CD14-positive monocyte (primary cell): ENCODE measurements around the gene ZNF502. TPM values are rescaled to one million over a fixed set of nuclear protein-coding genes. Genes with fewer than 3 reads are reported as not detected.

Experiments
- DNase-seq, 3 donors: peaks; one replicate each; pipeline ENCODE4 v3.0.0-alpha.2; 2011 to 2022
- H2AFZ ChIP-seq: 2 replicates; pipeline ENCODE4 v1.6.0; 2012; ENCODE audit warnings: mild to moderate bottlenecking, low read depth, low read length, inconsistent platforms; ENCODE audit not compliant: insufficient read depth, poor library complexity, severe bottlenecking
- H3K27ac ChIP-seq, 2 donors: 1 replicate in 1 of 2; 2 replicates in 1 of 2; pipeline ENCODE4 v1.5.1; 2012 to 2013; ENCODE audit warnings: low read length in 2 of 2, control low read depth in 1 of 2, inconsistent platforms in 1 of 2, low read depth in 1 of 2, mild to moderate bottlenecking in 1 of 2
- H3K27me3 ChIP-seq, 2 donors: one replicate each; pipeline versions ENCODE4 v1.6.0 to v1.6.1; 2011 to 2013; ENCODE audit warnings: low read length in 2 of 2; ENCODE audit not compliant: control insufficient read depth in 2 of 2, insufficient read depth in 2 of 2
- H3K36me3 ChIP-seq, 2 donors: replicated peaks in 1 of 2; 1 replicate in 1 of 2; 2 replicates in 1 of 2; pipeline versions ENCODE4 v1.5.1 to v1.6.1; 2012 to 2013; ENCODE audit warnings: low read length in 2 of 2, control low read depth in 1 of 2, inconsistent platforms in 1 of 2, mild to moderate bottlenecking in 1 of 2; ENCODE audit not compliant: insufficient read depth in 2 of 2, control insufficient read depth in 1 of 2
- H3K4me1 ChIP-seq, 2 donors: 1 replicate in 1 of 2; 2 replicates in 1 of 2; pipeline versions ENCODE4 v1.5.1 to v1.6.1; 2012 to 2013; ENCODE audit warnings: low read length in 2 of 2, control low read depth in 1 of 2, inconsistent platforms in 1 of 2, mild to moderate bottlenecking in 1 of 2, moderate library complexity in 1 of 2; ENCODE audit not compliant: insufficient read depth in 2 of 2, control insufficient read depth in 1 of 2
- H3K4me2 ChIP-seq: replicated peaks from 2 replicates; pipeline ENCODE3; 2012; ENCODE audit warnings: low read length, moderate library complexity, mild to moderate bottlenecking; ENCODE audit not compliant: poor library complexity, severe bottlenecking; ENCODE audit errors: extremely low read depth
- H3K4me3 ChIP-seq, 3 experiments: fragments of 200-600 bp in 1 of 3; sonication (generic) in 1 of 3; replicated peaks in 1 of 3; 1 replicate in 2 of 3; 2 replicates in 1 of 3; pipeline ENCODE4 v1.5.1; 2011 to 2013; ENCODE audit warnings: low read length in 3 of 3, mild to moderate bottlenecking in 3 of 3, control low read depth in 2 of 3, low read depth in 2 of 3, inconsistent platforms in 1 of 3, moderate library complexity in 1 of 3
- H3K79me2 ChIP-seq: 2 replicates; pipeline ENCODE4 v1.6.0; 2012; ENCODE audit warnings: mild to moderate bottlenecking, control low read depth, inconsistent platforms, low read length, moderate library complexity; ENCODE audit not compliant: insufficient read depth
- H3K9ac ChIP-seq: 2 replicates; pipeline ENCODE4 v1.6.0; 2017; ENCODE audit warnings: low read length, mild to moderate bottlenecking; ENCODE audit not compliant: insufficient read depth, poor library complexity, severe bottlenecking
- H3K9me3 ChIP-seq, 2 donors: replicated peaks in 1 of 2; 1 replicate in 1 of 2; 2 replicates in 1 of 2; pipeline versions ENCODE4 v1.5.1 to v1.6.1; 2012 to 2013; ENCODE audit warnings: low read length in 2 of 2, control low read depth in 1 of 2; ENCODE audit not compliant: control insufficient read depth in 1 of 2, insufficient read depth in 1 of 2
- H4K20me1 ChIP-seq: 2 replicates; pipeline ENCODE4 v1.6.0; 2012; ENCODE audit warnings: mild to moderate bottlenecking, low read length, control low read depth, moderate library complexity; ENCODE audit not compliant: insufficient read depth
- H3K27ac Mint-ChIP-seq, 7 donors: one replicate each; pipeline ENCODE4 v1.8.0; 2020; ENCODE audit warnings: mild to moderate bottlenecking in 7 of 7, mixed read lengths in 7 of 7, moderate library complexity in 6 of 7, inconsistent platforms in 2 of 7
- H3K27me3 Mint-ChIP-seq, 3 donors: one replicate each; pipeline ENCODE4 v1.8.0; 2021 to 2022; ENCODE audit warnings: low read depth in 3 of 3, mild to moderate bottlenecking in 3 of 3, mixed read lengths in 3 of 3, moderate library complexity in 3 of 3, inconsistent platforms in 1 of 3
- H3K36me3 Mint-ChIP-seq, 2 donors: one replicate each; pipeline ENCODE4 v1.8.0; 2020; ENCODE audit warnings: mixed read lengths in 2 of 2, inconsistent platforms in 1 of 2, mild to moderate bottlenecking in 1 of 2
- H3K4me1 Mint-ChIP-seq: one replicate; pipeline ENCODE4 v1.8.0; 2020; ENCODE audit warnings: mild to moderate bottlenecking, mixed read lengths
- H3K4me3 Mint-ChIP-seq, 2 donors: one replicate each; pipeline ENCODE4 v1.8.0; 2020; ENCODE audit warnings: mild to moderate bottlenecking in 2 of 2, mixed read lengths in 2 of 2, moderate library complexity in 1 of 2
- H3K9me3 Mint-ChIP-seq, 7 donors: one replicate each; pipeline ENCODE4 v1.8.0; 2020 to 2022; ENCODE audit warnings: mixed read lengths in 7 of 7, mild to moderate bottlenecking in 6 of 7, moderate library complexity in 6 of 7, inconsistent platforms in 2 of 7
- CTCF ChIP-seq: fragments of 200-600 bp; IDR thresholded peaks from one replicate; pipeline ENCODE4 v1.8.0; 2022; ENCODE audit warnings: antibody characterized with exemption, mild to moderate bottlenecking
- WGBS: methylation state at CpG from one replicate; pipeline ENCODE4 v1.1.5; 2013; ENCODE audit warnings: missing lambda C conversion rate; ENCODE audit not compliant: insufficient coverage; 5-methylcytosine and 5-hydroxymethylcytosine counted together
- intact Hi-C, 2 donors: fragments of 100-400 bp; cut with micrococcal nuclease; formaldehyde crosslinking; loops; one replicate each; pipeline versions ENCODE4 v1.15.0 to v1.15.1; 2023
- polyA plus RNA-seq, 3 donors: library from polyadenylated mRNA; depleted of rRNA in 1 of 3; unstranded in 2 of 3; stranded (reverse) in 1 of 3; fragments of 300-500 nt in 2 of 3; fragments of >200 nt in 1 of 3; fragmentation: Illumina TruSeq in 2 of 3; gene quantifications; 1 replicate in 2 of 3; 2 replicates in 1 of 3; pipeline ENCODE4 v1.2.3, GENCODE V29; 2012 to 2021

ZNF502 gene
- polyA plus RNA-seq, 3 donors, result 0.20 to 0.28 (median 0.23) TPM

GRCh38 chr3:44762170-44762677, 49.8 kb downstream of the ZNF502 start:
- no CpG with 5 or more reads among the region's 9 CpGs for WGBS
- Mint-ChIP-seq H3K27ac (peak overlapping the region in 3 of 7 donors; percentile 25 to 97 (median 39)), H3K4me1 (peaks cover 15% of the 10 kb centered on the region), H3K27me3 (peaks cover 0 to 1% (median 0%) of the 10 kb centered on the region in 3 donors), H3K36me3 (peaks cover 34 to 48% of the 10 kb centered on the region in 2 donors), H3K9me3 (peaks cover 31 to 70% (median 51%) of the 10 kb centered on the region in 7 donors), H3K4me3 (peak overlapping the region; percentile 88 to 94)
- no peak for TF ChIP-seq CTCF
- intact Hi-C loops, result loop anchor here (5.0 to 10.0 kb wide), 2 partner anchors 325 to 427 kb away; partner anchors contain the start of gene TCAIM (in 1 of the 2)
- H3K4me3 ChIP-seq, result peak overlapping the region; percentile 90 to 97 (median 91)
- H3K27ac ChIP-seq, result no peak overlapping the region
- peak overlapping the region; percentile 88 for H3K9ac ChIP-seq
- H2AFZ ChIP-seq, result peak overlapping the region; percentile 93
- H3K27me3 ChIP-seq, result no peaks in the 10 kb centered on the region
- H3K4me2 ChIP-seq, result peak overlapping the region; percentile 100
- peaks cover 14 to 19% of the 10 kb centered on the region in 2 donors for H3K4me1 ChIP-seq
- H3K9me3 ChIP-seq, result peaks cover 34 to 46% of the 10 kb centered on the region in 2 donors
- DNase-seq, result no peak
- peaks cover 8 to 38% of the 10 kb centered on the region in 2 donors for H3K36me3 ChIP-seq
- no peaks in the 10 kb centered on the region for H4K20me1 ChIP-seq
- H3K79me2 ChIP-seq, result peaks cover 70% of the 10 kb centered on the region

GRCh38 chr3:44762690-44763089, 50.2 kb downstream of the ZNF502 start:
- peak overlapping the region; percentile 100 for H3K4me2 ChIP-seq
- Mint-ChIP-seq H3K27ac (no peak overlapping the region), H3K36me3 (peaks cover 33 to 48% of the 10 kb centered on the region in 2 donors), H3K27me3 (peaks cover 0 to 1% (median 0%) of the 10 kb centered on the region in 3 donors), H3K4me1 (peaks cover 15% of the 10 kb centered on the region), H3K9me3 (peaks cover 29 to 71% (median 51%) of the 10 kb centered on the region in 7 donors), H3K4me3 (no peak overlapping the region)
- intact Hi-C loops, result loop anchor here (5.0 to 10.0 kb wide), 2 partner anchors 325 to 428 kb away; partner anchors contain the start of gene TCAIM (in 1 of the 2)
- peaks cover 14 to 19% of the 10 kb centered on the region in 2 donors for H3K4me1 ChIP-seq
- H3K9ac ChIP-seq, result no peak overlapping the region
- peak overlapping the region in 1 of 3 experiments; percentile 97 for H3K4me3 ChIP-seq
- peaks cover 70% of the 10 kb centered on the region for H3K79me2 ChIP-seq
- peaks cover 8 to 37% of the 10 kb centered on the region in 2 donors for H3K36me3 ChIP-seq
- no peak overlapping the region for H3K27ac ChIP-seq
- no peaks in the 10 kb centered on the region for H3K27me3 ChIP-seq
- TF ChIP-seq CTCF, result no peak
- no CpG with 5 or more reads among the region's 5 CpGs for WGBS
- no peak for DNase-seq
- no peaks in the 10 kb centered on the region for H4K20me1 ChIP-seq
- H2AFZ ChIP-seq, result peak overlapping the region; percentile 93
- H3K9me3 ChIP-seq, result peaks cover 33 to 45% of the 10 kb centered on the region in 2 donors
